Right hindlimb (tissue), 1 donor: ENCODE data around the gene PPFIA1.

ENCODE experiments used
- DNase-seq: peaks from one replicate; pipeline ENCODE4 v3.0.0-alpha.2; 2018

Gene PPFIA1

DNA sequence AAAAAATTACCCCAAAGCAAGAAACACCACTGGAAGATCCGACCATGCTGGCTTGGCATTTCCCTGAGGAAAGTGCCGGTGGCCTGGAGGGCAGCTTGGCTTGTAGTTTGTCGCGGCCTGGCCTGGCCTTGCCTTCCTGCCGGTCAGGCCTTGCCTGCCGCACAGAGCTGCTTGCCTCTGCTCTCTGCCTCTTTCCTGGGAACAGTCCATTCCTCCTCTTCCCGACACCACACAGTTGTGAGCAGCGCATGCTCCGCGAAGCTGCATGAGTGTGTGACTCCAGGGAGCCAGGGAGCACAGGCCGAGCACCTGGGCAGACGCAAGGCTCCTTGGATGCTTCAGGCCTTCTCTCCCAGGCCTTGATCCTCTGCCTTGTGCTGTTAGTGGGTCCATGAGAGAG, 147.6 kb downstream of the PPFIA1 start:
- no peak for DNase-seq

DNA sequence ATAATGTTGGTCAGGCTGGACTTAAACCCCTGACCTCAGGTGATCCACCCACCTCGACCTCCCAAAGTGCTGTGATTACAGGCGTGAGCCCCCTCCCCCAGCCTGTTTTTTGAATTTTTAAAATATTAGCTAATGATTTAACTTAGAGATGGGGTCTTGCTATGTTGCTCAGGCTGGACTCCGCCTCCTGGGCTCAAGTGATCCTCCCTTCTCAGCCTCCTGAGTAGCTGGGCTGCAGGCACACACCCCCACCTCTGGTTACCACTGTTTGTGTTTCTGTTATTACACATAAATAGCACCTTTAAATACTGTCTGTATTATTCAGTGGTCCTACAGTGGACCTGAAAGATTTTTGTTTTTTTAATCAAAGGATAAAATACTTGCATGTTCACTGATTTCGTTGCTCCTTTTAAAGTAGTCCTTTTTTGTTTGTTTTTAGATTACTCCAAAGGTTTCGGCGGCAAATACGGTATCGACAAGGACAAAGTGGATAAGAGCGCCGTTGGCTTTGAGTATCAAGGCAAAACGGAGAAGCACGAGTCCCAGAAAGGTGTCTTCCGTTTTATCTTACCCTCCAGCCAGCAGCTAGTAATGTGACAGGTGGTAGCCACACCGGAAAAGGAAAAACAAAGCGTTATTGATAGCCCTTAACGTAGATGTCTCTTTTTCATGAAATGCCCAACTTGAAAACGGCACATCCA, 149.0 kb downstream of the PPFIA1 start:
- DNase-seq = no peak

- no peak for DNase-seq
Observed at GRCh38 chr11:70420008-70420464, 149.5 kb downstream of the PPFIA1 start.

- DNase-seq = no peak
Observed at GRCh38 chr11:70420496-70420895, 150.0 kb downstream of the PPFIA1 start.

DNA sequence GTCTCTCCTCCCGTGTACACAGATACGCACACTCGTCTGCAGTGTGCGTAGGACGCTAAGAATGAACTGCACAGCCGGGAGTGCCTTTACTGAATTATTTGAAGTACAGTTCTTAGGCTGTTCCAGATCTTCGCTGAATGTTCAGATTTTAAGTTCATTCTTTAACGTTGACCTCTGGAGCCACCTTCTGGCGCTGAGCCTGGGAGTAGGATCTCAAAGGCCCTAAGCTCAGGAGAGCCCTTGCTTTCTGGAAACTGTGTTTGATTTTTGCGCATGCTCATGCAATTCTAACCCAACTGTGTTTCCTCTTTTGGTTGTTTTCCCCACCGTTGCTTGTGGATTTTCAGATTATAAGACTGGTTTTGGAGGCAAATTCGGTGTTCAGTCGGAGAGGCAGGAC, 150.6 kb downstream of the PPFIA1 start:
- no peak for DNase-seq

- DNase-seq = no peak
Observed at GRCh38 chr11:70422692-70423522, 152.4 kb downstream of the PPFIA1 start.

DNA sequence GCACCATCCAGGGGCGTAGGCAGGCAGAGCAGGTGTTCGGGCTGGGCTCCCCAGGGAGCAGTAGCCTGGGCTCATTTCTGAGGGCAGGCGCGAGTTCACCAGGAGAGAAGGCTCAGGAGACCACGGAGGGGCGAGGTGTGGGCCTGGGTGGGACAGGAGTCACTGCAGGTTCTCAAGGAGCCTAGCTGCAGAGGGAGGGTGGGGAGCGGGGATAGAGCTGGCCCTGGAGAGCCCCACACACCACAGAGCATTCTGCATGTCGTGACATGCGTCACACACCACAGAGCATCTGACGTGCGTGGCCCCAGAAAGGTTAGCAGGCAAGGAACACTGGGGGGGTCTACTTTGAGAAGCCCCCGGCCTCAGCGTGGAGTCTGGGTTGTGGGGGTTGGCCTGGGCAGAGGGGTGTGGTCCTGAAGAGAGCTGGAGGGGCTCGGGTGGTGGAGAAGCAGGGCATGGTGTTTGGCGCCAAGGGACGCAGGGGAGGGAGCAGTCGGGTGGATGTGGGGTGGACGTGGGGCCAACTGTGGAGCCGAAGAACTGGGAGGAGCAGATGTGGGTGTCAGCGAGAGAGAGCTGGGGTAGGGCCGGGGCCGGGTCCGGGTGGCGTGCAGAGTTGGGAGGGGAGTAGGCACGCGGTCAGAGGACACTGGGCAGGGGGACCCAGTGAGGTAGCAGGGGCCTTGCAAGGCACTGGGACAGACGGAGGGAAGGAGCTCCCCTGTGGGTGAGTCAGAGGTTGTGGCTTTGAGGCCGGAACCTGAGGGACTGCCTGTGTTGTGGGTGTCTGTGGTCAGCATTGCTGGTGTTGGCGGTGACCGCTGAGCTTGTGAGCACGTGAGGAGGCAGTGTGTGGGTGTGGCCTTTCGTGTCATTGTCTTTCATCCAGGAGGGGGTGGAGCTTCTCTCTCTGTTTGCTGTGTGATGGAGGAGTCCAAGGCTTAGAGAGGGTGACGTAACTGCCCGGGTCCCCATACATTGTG, 153.3 kb downstream of the PPFIA1 start:
- DNase-seq = no peak

GRCh38 chr11:70424765-70425344, 154.4 kb downstream of the PPFIA1 start:
- no peak for DNase-seq

- no peak for DNase-seq
Observed at GRCh38 chr11:70427436-70427835, 156.9 kb downstream of the PPFIA1 start.

GRCh38 chr11:70428701-70429427, 158.4 kb downstream of the PPFIA1 start:
- no peak for DNase-seq

DNA sequence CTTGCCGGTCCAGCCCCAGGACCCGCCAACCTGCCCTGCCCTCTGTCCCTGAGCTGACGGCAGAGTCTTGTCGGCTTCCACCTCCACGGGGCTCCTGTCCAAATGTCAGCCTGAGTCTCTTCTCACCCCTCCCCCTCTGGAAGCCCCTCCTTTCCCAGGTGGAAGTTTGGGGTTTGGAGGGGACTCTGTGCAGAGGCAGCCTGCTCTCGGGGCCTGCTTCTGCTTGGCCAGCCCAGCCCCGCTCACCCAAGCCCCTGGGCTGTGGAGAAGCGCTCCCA, 158.9 kb downstream of the PPFIA1 start:
- no peak for DNase-seq

- DNase-seq = no peak
Observed at GRCh38 chr11:70429724-70430521, 159.4 kb downstream of the PPFIA1 start.

- DNase-seq = no peak
Observed at GRCh38 chr11:70430671-70431574, 160.4 kb downstream of the PPFIA1 start.

DNA sequence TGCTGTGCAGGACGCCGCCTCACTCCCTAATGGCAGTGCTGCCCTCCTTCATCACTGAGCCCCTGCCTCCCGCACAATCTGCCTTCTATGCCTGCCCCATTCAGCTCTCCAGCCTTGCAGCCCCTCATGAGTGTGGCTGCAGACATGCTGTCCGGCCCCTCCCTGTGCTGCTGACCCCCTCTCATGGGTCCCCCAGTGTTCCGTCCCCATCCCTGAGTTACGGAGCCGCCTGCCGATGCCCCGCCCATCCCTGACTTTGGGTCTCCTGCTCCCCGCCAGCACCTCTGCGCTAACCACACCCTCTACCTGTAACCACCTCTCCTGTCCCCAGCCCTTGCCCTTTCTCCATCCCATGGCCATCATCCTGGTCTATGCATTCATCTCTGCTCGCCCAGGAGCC, 161.1 kb downstream of the PPFIA1 start:
- no peak for DNase-seq

DNA sequence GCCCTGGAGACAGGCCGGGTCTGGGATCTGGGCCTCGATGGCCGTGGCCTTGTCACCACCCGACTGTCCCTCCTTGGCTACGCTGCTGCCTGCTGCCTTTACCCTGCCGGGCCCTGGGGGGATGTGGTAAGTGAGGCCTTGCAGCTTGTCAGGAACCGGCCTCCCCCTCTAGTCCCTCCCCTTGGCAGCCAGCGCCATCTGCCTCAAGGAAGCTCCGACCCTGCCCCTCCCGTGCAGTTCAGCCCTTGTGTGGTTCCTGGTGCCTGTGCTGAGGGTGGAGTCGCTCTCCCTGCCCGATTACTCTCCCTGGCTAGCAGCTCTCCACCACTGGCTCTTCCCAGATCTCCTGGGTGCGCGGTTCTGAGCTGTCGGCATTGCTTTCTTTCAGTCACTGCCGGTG, 161.6 kb downstream of the PPFIA1 start:
- DNase-seq = no peak

DNA sequence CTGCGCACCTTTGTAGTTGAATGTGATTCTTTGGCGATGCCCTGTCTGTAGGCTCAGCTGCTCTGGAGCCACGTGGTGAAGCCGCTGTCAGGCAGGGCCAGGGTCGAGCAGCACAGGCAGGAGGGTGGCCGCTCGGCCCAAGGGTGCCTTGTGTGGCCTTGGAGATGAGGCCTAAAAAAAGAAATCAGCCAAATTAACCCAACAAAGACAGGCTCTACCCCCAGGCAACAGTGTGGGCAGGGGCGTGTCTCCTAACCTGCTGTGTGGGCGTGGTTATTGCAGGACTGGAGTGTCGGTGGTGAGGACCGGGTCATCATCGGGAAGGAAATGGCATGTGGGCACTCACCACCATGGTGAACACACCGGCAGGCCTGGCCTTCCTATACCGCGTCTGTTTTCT, 162.1 kb downstream of the PPFIA1 start:
- DNase-seq = no peak

GRCh38 chr11:70433038-70433437, 162.5 kb downstream of the PPFIA1 start:
- DNase-seq = no peak

DNA sequence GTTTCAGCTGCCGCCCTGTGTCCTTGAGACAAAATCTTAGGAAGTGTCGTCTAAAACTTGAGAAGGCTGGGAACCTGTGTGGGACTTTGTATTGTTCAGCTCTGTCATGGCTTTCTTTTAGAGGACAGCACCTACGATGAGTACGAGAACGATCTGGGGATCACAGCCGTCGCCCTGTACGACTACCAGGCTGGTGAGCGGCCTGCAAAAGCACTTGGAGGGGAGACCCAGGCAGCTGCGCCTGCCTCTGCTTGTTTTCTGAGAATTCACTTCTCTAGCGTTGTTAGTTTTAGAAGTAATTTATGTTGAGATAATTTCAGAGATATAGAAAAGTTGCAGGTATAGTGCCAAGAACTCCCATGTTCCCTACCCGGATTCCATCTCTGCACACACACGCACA, 163.0 kb downstream of the PPFIA1 start:
- DNase-seq = no peak
